Prostate gland (tissue), 2 donors: ENCODE data around the gene DHX8. TPM values are rescaled to one million over a fixed set of nuclear protein-coding genes. Genes with fewer than 3 reads are reported as not detected.

ENCODE experiments used
- DNase-seq: peaks from one replicate; pipeline ENCODE4 v3.0.0-alpha.2; 2019; ENCODE audit warnings: low spot score
- H3K27ac ChIP-seq, 2 donors: fragments of 200-600 bp; sonication (generic); 2 replicates each; pipeline ENCODE4 v1.5.1; 2017 to 2019
- H3K27me3 ChIP-seq: fragments of 200-600 bp; sonication (generic); replicated peaks from 2 replicates; pipeline ENCODE4 v1.5.1; 2019; ENCODE audit not compliant: insufficient read depth
- H3K36me3 ChIP-seq, 2 donors: fragments of 200-600 bp; sonication (generic); 1 replicate in 1 of 2; 2 replicates in 1 of 2; pipeline versions ENCODE4 v1.5.1 to v1.8.1; 2017 to 2019
- H3K4me1 ChIP-seq: fragments of 200-600 bp; sonication (generic); replicated peaks from 2 replicates; pipeline ENCODE4 v1.5.1; 2019
- H3K4me3 ChIP-seq, 2 donors: fragments of 200-600 bp; sonication (generic); 2 replicates each; pipeline ENCODE4 v1.5.1; 2017 to 2019
- H3K9me3 ChIP-seq: fragments of 200-600 bp; sonication (generic); 2 replicates; pipeline ENCODE4 v1.5.1; 2017
- POLR2A ChIP-seq: fragments of 450-650 bp; IDR thresholded peaks from one replicate; pipeline ENCODE4 v1.6.1; 2016; ENCODE audit warnings: antibody characterized with exemption, mild to moderate bottlenecking
- POLR2AphosphoS5 ChIP-seq: sonication (generic); formaldehyde crosslinking; IDR thresholded peaks from one replicate; pipeline ENCODE4 v1.6.1; 2017; ENCODE audit warnings: antibody characterized with exemption
- WGBS: methylation state at CpG from one replicate; pipeline ENCODE4 v1.1.5; 2018; 5-methylcytosine and 5-hydroxymethylcytosine counted together
- intact Hi-C: fragments of 100-400 bp; cut with DNase I; formaldehyde crosslinking; loops from one replicate; pipeline ENCODE4 v1.14.2; 2022
- microRNA counts, 2 donors: library from miRNA; unstranded; fragments of <30 nt; microRNA quantifications; one replicate each; lab custom pipeline; 2016 to 2017
- small RNA-seq, 2 donors: library from RNA; depleted of rRNA; stranded (forward); fragments of <200 nt; gene quantifications; one replicate each; pipeline ENCODE3, GENCODE V24; 2016
- total RNA-seq, 2 donors: library from RNA; depleted of rRNA; stranded (reverse); fragments of >200 nt; gene quantifications; one replicate each; pipeline ENCODE4 v1.1.0, GENCODE V29; 2016
- TF ChIP-seq, protein P1 (sequence below), 4 experiments: fragments of 200-600 bp in 2 of 4; fragments of 450-650 bp in 2 of 4; sonication (generic) in 2 of 4; IDR thresholded peaks; 1 replicate in 3 of 4; 2 replicates in 1 of 4; pipeline ENCODE4 v1.5.1; 2016 to 2019; ENCODE audit warnings: antibody characterized with exemption in 4 of 4, mild to moderate bottlenecking in 2 of 4, moderate library complexity in 2 of 4

The DHX8 gene
- total RNA-seq, 2 donors from 2014 or later: 35.7 to 52.9 TPM

GRCh38 chr17:43574896-43575525 lies 91.2 kb downstream of the DHX8 start:
- DNase-seq: no peak
- TF ChIP-seq POLR2AphosphoS5 (no peak), POLR2A (no peak)
- TF ChIP-seq, protein P1, sequence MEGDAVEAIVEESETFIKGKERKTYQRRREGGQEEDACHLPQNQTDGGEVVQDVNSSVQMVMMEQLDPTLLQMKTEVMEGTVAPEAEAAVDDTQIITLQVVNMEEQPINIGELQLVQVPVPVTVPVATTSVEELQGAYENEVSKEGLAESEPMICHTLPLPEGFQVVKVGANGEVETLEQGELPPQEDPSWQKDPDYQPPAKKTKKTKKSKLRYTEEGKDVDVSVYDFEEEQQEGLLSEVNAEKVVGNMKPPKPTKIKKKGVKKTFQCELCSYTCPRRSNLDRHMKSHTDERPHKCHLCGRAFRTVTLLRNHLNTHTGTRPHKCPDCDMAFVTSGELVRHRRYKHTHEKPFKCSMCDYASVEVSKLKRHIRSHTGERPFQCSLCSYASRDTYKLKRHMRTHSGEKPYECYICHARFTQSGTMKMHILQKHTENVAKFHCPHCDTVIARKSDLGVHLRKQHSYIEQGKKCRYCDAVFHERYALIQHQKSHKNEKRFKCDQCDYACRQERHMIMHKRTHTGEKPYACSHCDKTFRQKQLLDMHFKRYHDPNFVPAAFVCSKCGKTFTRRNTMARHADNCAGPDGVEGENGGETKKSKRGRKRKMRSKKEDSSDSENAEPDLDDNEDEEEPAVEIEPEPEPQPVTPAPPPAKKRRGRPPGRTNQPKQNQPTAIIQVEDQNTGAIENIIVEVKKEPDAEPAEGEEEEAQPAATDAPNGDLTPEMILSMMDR (IDR thresholded peaks at IDR 0.05): no peak
- no peaks in the 10 kb centered on the region for H3K9me3 ChIP-seq
- no peaks in the 10 kb centered on the region for H3K4me1 ChIP-seq
- H3K4me3 ChIP-seq: no peak overlapping the region
- WGBS: 57% methylated on average over 5 of the region's 5 CpGs
- no peak overlapping the region for H3K27ac ChIP-seq
- H3K36me3 ChIP-seq: no peaks in the 10 kb centered on the region
- intact Hi-C loops: loop anchor here (10.0 kb wide), 1 partner anchor 180 kb away; the partner anchor contains the start of gene SOST
- H3K27me3 ChIP-seq: no peaks in the 10 kb centered on the region

MicroRNAs encoded within 50 kb of the gene (microRNA counts, 767-probe panel; counts per million panel counts)
- 268 to 431 counts per million in 2 donors for microRNA hsa-miR-2117 (lab: Ali Mortazavi, UCI)

Small RNA genes lying within 50 kb of the gene (small RNA-seq; reads per million reads assigned to genes)
- 0 reads per million in 2 donors for gene RNU6-406P
- gene RNU6-971P: 0 reads per million in 2 donors

Other genes starting within 250 kb of the DHX8 start
- not detected for gene RNU2-1, start 250.0 kb upstream of the DHX8 start, total RNA-seq
- 10 to 100 TPM in 1 of 2 donors, 1 to 10 TPM in 1; 4.8 to 17.2 TPM for gene ARL4D, start 85.0 kb upstream of the DHX8 start, total RNA-seq
- 1 to 10 TPM; 2.9 to 4.0 TPM for gene ETV4, start 62.4 kb downstream of the DHX8 start, total RNA-seq
- 1 to 10 TPM; 3.4 to 6.1 TPM for gene MEOX1, start 177.9 kb downstream of the DHX8 start, total RNA-seq